Osteoblast (primary cell): ENCODE measurements around the gene SRC. TPM values are rescaled to one million over a fixed set of nuclear protein-coding genes. Genes with fewer than 3 reads are reported as not detected.
A peak's percentile ranks its signal among the peaks of the same experiment; 100 is the strongest.

Experiments used
- DNase-seq: peaks from one replicate; pipeline ENCODE4 v3.0.0; 2011; ENCODE audit warnings: low spot score, mixed read lengths; ENCODE audit not compliant: insufficient read length; ENCODE audit errors: missing footprints
- H2AFZ ChIP-seq: 2 replicates; pipeline ENCODE4 v1.6.0; 2011; ENCODE audit warnings: mild to moderate bottlenecking, low read length
- H3K27ac ChIP-seq: 2 replicates; pipeline ENCODE4 v1.5.1; 2011; ENCODE audit warnings: mild to moderate bottlenecking, low read depth, low read length, moderate library complexity
- H3K27me3 ChIP-seq: 2 replicates; pipeline ENCODE4 v1.6.0; 2012; ENCODE audit warnings: mild to moderate bottlenecking, control low read depth, inconsistent platforms, low read length, moderate library complexity; ENCODE audit not compliant: insufficient read depth
- H3K36me3 ChIP-seq: 2 replicates; pipeline ENCODE4 v1.5.1; 2011; ENCODE audit warnings: mild to moderate bottlenecking, low read length, control low read depth, moderate library complexity; ENCODE audit not compliant: insufficient read depth
- H3K4me1 ChIP-seq: 2 replicates; pipeline ENCODE4 v1.5.1; 2011; ENCODE audit warnings: mild to moderate bottlenecking, low read length, control low read depth, moderate library complexity; ENCODE audit not compliant: insufficient read depth
- H3K4me2 ChIP-seq: 2 replicates; pipeline ENCODE4 v1.6.0; 2011; ENCODE audit warnings: mild to moderate bottlenecking, low read length; ENCODE audit not compliant: insufficient read depth
- H3K4me3 ChIP-seq: fragments of 200-600 bp; sonication (generic); 3 replicates; pipeline ENCODE4 v1.5.1; 2012; ENCODE audit warnings: mild to moderate bottlenecking, low read length, inconsistent platforms; ENCODE audit not compliant: insufficient read depth
- H3K79me2 ChIP-seq: 2 replicates; pipeline ENCODE4 v1.6.0; 2012; ENCODE audit warnings: mild to moderate bottlenecking, low read length, control low read depth, inconsistent platforms; ENCODE audit not compliant: insufficient read depth
- H3K9me3 ChIP-seq: 2 replicates; pipeline ENCODE4 v1.5.1; 2011; ENCODE audit warnings: low read depth, low read length, control low read depth
- H4K20me1 ChIP-seq: 2 replicates; pipeline ENCODE4 v1.6.0; 2012; ENCODE audit warnings: mild to moderate bottlenecking, low read length, control low read depth; ENCODE audit not compliant: insufficient read depth
- total RNA-seq: library from RNA; depleted of rRNA; stranded (reverse); fragments of >200 nt; gene quantifications from 2 replicates; pipeline ENCODE4 v1.2.3, GENCODE V29; 2012
- TF ChIP-seq, protein P1 (sequence below): IDR thresholded peaks from 2 replicates; pipeline ENCODE4 v1.5.1; 2011; ENCODE audit warnings: mild to moderate bottlenecking, low read depth, low read length, moderate library complexity; ENCODE audit errors: extremely low read depth

SRC gene
- total RNA-seq, 1 donor: 22.4 TPM

DNA sequence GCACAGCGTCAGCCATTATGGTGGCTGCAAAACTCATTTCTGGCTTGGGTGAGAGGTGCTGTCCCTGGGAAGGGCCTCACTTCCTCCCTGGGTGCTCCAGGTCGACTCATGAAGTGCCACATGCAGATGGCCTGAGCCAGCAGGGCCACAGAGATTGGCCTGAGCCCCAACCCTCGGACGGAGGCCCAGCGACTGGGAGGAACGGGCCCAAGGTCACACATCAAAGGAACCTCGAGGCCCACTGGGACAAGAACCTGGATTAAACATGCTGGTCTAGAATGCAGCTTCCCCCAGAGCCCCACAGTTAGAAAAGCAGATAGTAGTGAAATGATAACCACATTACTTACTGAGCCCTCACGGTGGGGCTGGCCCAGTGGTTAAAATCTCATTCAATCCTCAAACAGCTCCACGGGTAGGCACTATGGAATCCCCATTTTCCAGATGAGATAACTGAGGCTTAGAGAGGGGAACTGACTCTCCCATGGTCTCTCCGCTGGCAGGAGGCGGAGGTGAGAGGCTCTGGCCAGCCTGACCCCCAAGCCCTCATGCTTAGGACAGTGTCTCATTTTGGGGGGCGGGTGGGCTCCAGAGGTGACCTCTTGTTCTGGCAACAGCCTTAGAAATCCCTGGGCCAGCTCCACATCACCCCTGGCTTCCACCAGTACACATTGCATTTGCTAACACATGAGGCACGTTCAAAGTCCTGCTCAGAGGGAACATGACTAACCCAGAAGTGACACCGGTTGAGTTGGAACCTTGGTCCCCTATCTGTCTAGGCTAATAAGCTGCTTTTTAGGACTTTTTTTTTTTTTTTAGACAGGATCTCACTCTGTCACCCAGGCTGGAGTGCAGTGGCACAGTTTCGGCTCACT lies 53.0 kb downstream of the SRC start:
- H3K36me3 ChIP-seq: peaks cover 13% of the 10 kb centered on the region
- no peak overlapping the region for H3K4me2 ChIP-seq
- H3K4me3 ChIP-seq: no peak overlapping the region
- H3K27ac ChIP-seq: no peak overlapping the region
- H2AFZ ChIP-seq: no peak overlapping the region
- H3K27me3 ChIP-seq: no peaks in the 10 kb centered on the region
- DNase-seq: peak; percentile 74
- TF ChIP-seq, protein P1, sequence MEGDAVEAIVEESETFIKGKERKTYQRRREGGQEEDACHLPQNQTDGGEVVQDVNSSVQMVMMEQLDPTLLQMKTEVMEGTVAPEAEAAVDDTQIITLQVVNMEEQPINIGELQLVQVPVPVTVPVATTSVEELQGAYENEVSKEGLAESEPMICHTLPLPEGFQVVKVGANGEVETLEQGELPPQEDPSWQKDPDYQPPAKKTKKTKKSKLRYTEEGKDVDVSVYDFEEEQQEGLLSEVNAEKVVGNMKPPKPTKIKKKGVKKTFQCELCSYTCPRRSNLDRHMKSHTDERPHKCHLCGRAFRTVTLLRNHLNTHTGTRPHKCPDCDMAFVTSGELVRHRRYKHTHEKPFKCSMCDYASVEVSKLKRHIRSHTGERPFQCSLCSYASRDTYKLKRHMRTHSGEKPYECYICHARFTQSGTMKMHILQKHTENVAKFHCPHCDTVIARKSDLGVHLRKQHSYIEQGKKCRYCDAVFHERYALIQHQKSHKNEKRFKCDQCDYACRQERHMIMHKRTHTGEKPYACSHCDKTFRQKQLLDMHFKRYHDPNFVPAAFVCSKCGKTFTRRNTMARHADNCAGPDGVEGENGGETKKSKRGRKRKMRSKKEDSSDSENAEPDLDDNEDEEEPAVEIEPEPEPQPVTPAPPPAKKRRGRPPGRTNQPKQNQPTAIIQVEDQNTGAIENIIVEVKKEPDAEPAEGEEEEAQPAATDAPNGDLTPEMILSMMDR: no peak
- no peaks in the 10 kb centered on the region for H3K79me2 ChIP-seq
- H3K9me3 ChIP-seq: no peaks in the 10 kb centered on the region
- no peaks in the 10 kb centered on the region for H4K20me1 ChIP-seq
- no peaks in the 10 kb centered on the region for H3K4me1 ChIP-seq

DNA sequence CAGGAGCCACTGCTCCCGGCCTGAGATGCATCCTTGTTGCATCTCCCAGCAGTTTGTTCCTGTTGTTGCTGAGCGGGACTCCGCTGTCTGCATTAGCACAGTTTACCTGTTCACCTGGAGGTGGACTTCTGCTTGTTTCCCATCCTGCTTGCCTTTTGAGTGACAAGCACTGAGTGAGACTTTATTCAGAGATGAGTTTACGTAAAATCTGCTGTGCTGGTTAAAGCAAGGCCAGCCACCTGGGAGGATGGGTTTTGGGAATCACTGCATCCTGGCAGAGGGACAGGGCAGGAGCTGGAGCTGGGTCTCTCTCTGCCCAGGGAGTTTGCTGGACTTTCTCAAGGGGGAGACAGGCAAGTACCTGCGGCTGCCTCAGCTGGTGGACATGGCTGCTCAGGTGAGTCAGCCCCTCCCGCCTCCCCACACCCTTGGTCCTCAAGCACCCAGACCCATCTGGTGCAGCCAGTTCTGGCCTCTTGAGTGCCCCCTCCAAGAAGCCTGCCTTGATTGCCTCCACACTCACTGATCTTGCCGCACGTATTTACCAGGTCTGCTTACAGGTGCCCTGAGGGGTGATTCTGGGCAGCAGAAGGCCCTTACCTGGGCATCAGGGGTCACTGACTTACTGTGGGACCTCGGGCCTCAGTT lies 55.5 kb downstream of the SRC start:
- H3K4me1 ChIP-seq: no peaks in the 10 kb centered on the region
- H2AFZ ChIP-seq: no peak overlapping the region
- no peaks in the 10 kb centered on the region for H3K79me2 ChIP-seq
- DNase-seq: no peak
- H4K20me1 ChIP-seq: peaks cover 4% of the 10 kb centered on the region
- H3K4me3 ChIP-seq: no peak overlapping the region
- no peaks in the 10 kb centered on the region for H3K27me3 ChIP-seq
- no peak overlapping the region for H3K4me2 ChIP-seq
- no peaks in the 10 kb centered on the region for H3K9me3 ChIP-seq
- H3K27ac ChIP-seq: no peak overlapping the region
- H3K36me3 ChIP-seq: peaks cover 6% of the 10 kb centered on the region
- TF ChIP-seq, protein P1: no peak

DNA sequence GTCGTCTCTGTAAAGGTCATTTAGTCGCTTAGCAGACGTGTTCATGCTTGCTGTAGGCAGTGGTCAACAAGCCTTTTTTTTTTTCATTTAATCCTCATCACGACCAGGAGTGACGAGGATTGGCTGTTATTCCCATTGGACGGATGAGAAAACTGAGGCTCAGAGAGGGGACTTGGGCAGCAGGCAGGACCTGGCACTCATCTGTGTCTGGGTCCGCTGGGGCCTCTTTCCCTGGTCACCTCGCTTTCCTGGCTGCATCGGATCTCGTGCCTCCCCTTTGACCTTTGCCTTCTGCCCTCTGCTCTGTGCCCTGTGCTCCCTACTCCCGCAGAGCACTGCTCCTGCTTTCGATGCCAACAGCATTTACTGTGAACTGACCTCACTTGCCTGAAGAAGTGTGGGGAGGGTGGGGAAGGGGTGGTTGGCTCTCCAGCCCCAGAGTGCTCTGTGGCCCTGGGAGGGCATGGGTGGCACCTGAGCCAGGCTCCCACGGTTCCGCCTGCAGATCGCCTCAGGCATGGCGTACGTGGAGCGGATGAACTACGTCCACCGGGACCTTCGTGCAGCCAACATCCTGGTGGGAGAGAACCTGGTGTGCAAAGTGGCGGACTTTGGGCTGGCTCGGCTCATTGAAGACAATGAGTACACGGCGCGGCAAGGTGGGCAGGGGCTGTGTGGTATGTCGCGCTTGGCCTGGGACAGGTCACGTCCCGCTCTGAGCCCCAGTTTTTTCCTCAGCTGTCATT lies 56.2 kb downstream of the SRC start:
- no peak overlapping the region for H3K4me2 ChIP-seq
- peaks cover 3% of the 10 kb centered on the region for H3K4me1 ChIP-seq
- no peaks in the 10 kb centered on the region for H3K9me3 ChIP-seq
- TF ChIP-seq, protein P1: no peak
- H3K27ac ChIP-seq: no peak overlapping the region
- no peak for DNase-seq
- no peaks in the 10 kb centered on the region for H3K27me3 ChIP-seq
- peaks cover 5% of the 10 kb centered on the region for H3K36me3 ChIP-seq
- no peak overlapping the region for H3K4me3 ChIP-seq
- no peaks in the 10 kb centered on the region for H3K79me2 ChIP-seq
- H2AFZ ChIP-seq: no peak overlapping the region
- H4K20me1 ChIP-seq: peaks cover 4% of the 10 kb centered on the region
